Heart left ventricle (tissue), 16 donors: ENCODE data around the gene CXCL3. TPM values are rescaled to one million over a fixed set of nuclear protein-coding genes. Genes with fewer than 3 reads are reported as not detected.

Experiments used
- ATAC-seq, 4 donors: fragments of 200-7000 bp; cut with Tn5 transposase; one replicate each; pipeline ENCODE4 v1.9.1; 2020 to 2022; ENCODE audit warnings: moderate library complexity in 4 of 4, mild to moderate bottlenecking in 3 of 4, moderate number of reproducible peaks in 1 of 4
- DNase-seq, 5 donors: peaks; one replicate each; pipeline ENCODE4 v3.0.0-alpha.2; 2020
- H3K27ac ChIP-seq, 12 donors: fragments of 200-600 bp; sonication (generic) in 4 of 12; one replicate each; pipeline versions ENCODE4 v1.5.0 to v1.8.0; 2016 to 2022; ENCODE audit warnings: mild to moderate bottlenecking in 2 of 12
- H3K27me3 ChIP-seq, 9 donors: fragments of 200-600 bp; sonication (generic) in 2 of 9; one replicate each; pipeline versions ENCODE4 v1.5.1 to v1.8.0; 2016 to 2022; ENCODE audit warnings: mild to moderate bottlenecking in 3 of 9
- H3K36me3 ChIP-seq, 9 donors: fragments of 200-600 bp; sonication (generic) in 2 of 9; one replicate each; pipeline versions ENCODE4 v1.5.0 to v1.8.0; 2018 to 2022; ENCODE audit warnings: mild to moderate bottlenecking in 2 of 9
- H3K4me1 ChIP-seq, 12 donors: fragments of 200-600 bp; sonication (generic) in 4 of 12; one replicate each; pipeline versions ENCODE4 v1.5.0 to v1.8.0; 2016 to 2022; ENCODE audit warnings: mild to moderate bottlenecking in 3 of 12
- H3K4me3 ChIP-seq, 12 donors: fragments of 200-600 bp; sonication (generic) in 4 of 12; one replicate each; pipeline versions ENCODE4 v1.5.0 to v1.8.0; 2017 to 2022; ENCODE audit warnings: mild to moderate bottlenecking in 9 of 12, moderate library complexity in 4 of 12
- H3K9me3 ChIP-seq, 12 donors: fragments of 200-600 bp; sonication (generic) in 4 of 12; one replicate each; pipeline versions ENCODE4 v1.5.0 to v1.8.0; 2016 to 2022; ENCODE audit warnings: mild to moderate bottlenecking in 1 of 12
- CTCF ChIP-seq, 12 donors: fragments of 200-600 bp; sonication (generic) in 4 of 12; IDR thresholded peaks; one replicate each; pipeline versions ENCODE4 v1.5.0 to v1.8.0; 2018 to 2022; ENCODE audit warnings: antibody characterized with exemption in 12 of 12, mild to moderate bottlenecking in 5 of 12
- POLR2A ChIP-seq, 2 donors: fragments of 450-650 bp; IDR thresholded peaks; one replicate each; pipeline ENCODE4 v1.6.1; 2017; ENCODE audit warnings: antibody characterized with exemption in 2 of 2, mild to moderate bottlenecking in 2 of 2, moderate library complexity in 2 of 2
- WGBS, 4 donors: extraction: QIAGEN DNeasy Blood & Tissue Kit in 2 of 4; methylation state at CpG; one replicate each; pipeline versions ENCODE4 v1.1.5 to v1.1.7; 2013 to 2018; 5-methylcytosine and 5-hydroxymethylcytosine counted together
- intact Hi-C, 10 donors: fragments of 100-400 bp; cut with DNase I; formaldehyde crosslinking; loops; one replicate each; pipeline versions ENCODE4 v1.11.1 to v1.14.2; 2022
- long read RNA-seq, 3 donors: library from polyadenylated mRNA; unstranded; transcript quantifications; one replicate each; pipeline ENCODE4 v2.0.0, GENCODE V29; 2020 to 2021
- polyA plus RNA-seq, 2 donors: library from polyadenylated mRNA; stranded (reverse); fragments of 200-250 nt; gene quantifications; one replicate each; pipeline ENCODE4 v1.2.3, GENCODE V29; 2013
- total RNA-seq, 9 donors: library from RNA; depleted of rRNA in 2 of 9; stranded (reverse); fragments of >200 nt in 2 of 9; fragmentation: NEBNext Ultra II Directional in 3 of 9; extraction: Animal tissue kit (Norgen Biotek cat#: 25700) in 3 of 9; gene quantifications; one replicate each; pipeline versions ENCODE4 v1.1.0 to v1.2.4, GENCODE V29; 2016 to 2023
- donor health status: ischemic (EF 13 %, LVEDD 7.1; RV severe dilation, severe dysfunction).
- donor health status: healthy with polysubstance abuse.
- donor health status: DM: no; HTN: yes; CAD: no.
- donor health status: DM: no; HTN: no; CAD: no.
- donor health status: ischemic (EF 25% LVEDD 6.9; RV normal size, moderate dysfunction).
- donor health status: ischemic (EF 25% LVEDD 5.7; RV mildly dilated, moderate dysfunction).
- donor health status: healthy.
- donor health status: DM: yes; HTN: yes; CAD: no.
- donor health status: ischemic (EF 35%, LVEDD 5.7; RV mildly dilated, moderate dysfunction).
- donor health status: nonischemic (EF 11% LVEDD 7.7; RV severe dilation, severe dysfunction).
- donor health status: DM: yes; HTN: yes; CAD: no.
- donor health status: PGD.
- donor health status: ischemic (EF 29% LVEDD 5.4; RV normal size, mild dysfunction).
- donor health status: nonischemic (EF 23%, LVEDD 6.1; RV moderate dilation, normal function).

CXCL3 gene
- total RNA-seq, result 1 to 10 TPM in 3 of 9 donors, under 1 TPM in 4, not detected in 2; 0.32 to 8.9 (median 0.97) TPM
- polyA plus RNA-seq, result under 1 TPM; 0.69 to 0.80 TPM
- long read RNA-seq, donor 1, partial matches to known transcripts, result 0 of 1 reads
- long read RNA-seq, donor 1, other reads (novel, unspliced or antisense), result 1 of 1 reads
- long read RNA-seq, donor 2, result 0 reads
- long read RNA-seq, donor 3, partial matches to known transcripts, result 0 of 1 reads
- long read RNA-seq, donor 3, other reads (novel, unspliced or antisense), result 1 of 1 reads

- ATAC-seq (peak; percentile 85 to 97 (median 94)), DNase-seq (peak; percentile 68 to 89 (median 80))
- Histone ChIP-seq H3K4me3 (peak within 1 kb of the TSS; percentile 37 to 83 (median 70)), H3K27me3 (peaks cover 0 to 9% (median 0%) of the 10 kb centered on the region in 9 donors), H3K4me1 (peaks cover 0 to 13% (median 3%) of the 10 kb centered on the region in 12 donors), H3K36me3 (no peaks in the 10 kb centered on the region), H3K27ac (peak within 1 kb of the TSS; percentile 25 to 87 (median 77)), H3K9me3 (no peaks in the 10 kb centered on the region)
- intact Hi-C loops, result loop anchor here in 6 of 10 donors (2.0 to 10.0 kb wide), 7 partner anchors 54 to 311 kb away; partner anchors contain the start of gene CXCL2 (in 2 of the 6)
- WGBS, 4 donors, result 1% methylated on average over 21 to 61 of the region's 64 CpGs
- TF ChIP-seq CTCF (IDR thresholded peaks at IDR 0.05) (peak in 10 of 12 donors; percentile 14 to 56 (median 44)), POLR2A (IDR thresholded peaks at IDR 0.05) (peak in 1 of 2 donors; percentile 22)
Measured at GRCh38 chr4:74038425-74039314, at the start of gene CXCL3. TSS of gene CXCL3 (minus strand) at chr4:74038689. CDS start at chr4:74038611, 78 bp downstream.

DNA sequence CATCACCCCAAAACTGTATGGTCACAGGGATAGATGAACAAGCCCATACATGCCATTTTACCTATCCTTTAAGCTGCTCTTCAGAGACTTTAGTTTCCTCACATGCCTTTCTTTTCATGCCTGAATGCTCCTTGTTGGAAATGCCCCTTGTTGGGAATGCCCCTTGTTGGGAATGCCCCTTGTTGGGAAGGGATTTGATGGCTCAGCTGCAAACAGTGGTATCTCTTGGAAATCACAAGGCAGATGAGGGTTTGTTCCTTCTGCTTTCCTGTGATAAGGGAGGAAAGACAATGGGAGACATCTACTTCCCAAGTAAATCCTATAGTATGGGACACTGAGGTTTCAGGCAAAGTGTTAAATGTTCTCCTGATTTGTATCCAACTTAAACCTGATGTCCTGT, 49.0 kb upstream of the CXCL3 start:
- no peak for DNase-seq
- Histone ChIP-seq H3K27ac (no peak overlapping the region), H3K36me3 (no peaks in the 10 kb centered on the region), H3K4me1 (peaks cover 0 to 16% (median 0%) of the 10 kb centered on the region in 12 donors), H3K9me3 (no peaks in the 10 kb centered on the region), H3K27me3 (no peaks in the 10 kb centered on the region), H3K4me3 (no peak overlapping the region)
- intact Hi-C loops, result no loop called here
- no peak for ATAC-seq
- no peak for TF ChIP-seq POLR2A (IDR thresholded peaks at IDR 0.05)

- Histone ChIP-seq H3K4me1 (peaks cover 0 to 16% (median 0%) of the 10 kb centered on the region in 12 donors), H3K36me3 (no peaks in the 10 kb centered on the region), H3K27me3 (no peaks in the 10 kb centered on the region), H3K9me3 (no peaks in the 10 kb centered on the region), H3K4me3 (no peak overlapping the region), H3K27ac (peak overlapping the region in 1 of 12 donors; percentile 54)
- intact Hi-C loops, result no loop called here
- TF ChIP-seq CTCF (IDR thresholded peaks at IDR 0.05) (no peak), POLR2A (IDR thresholded peaks at IDR 0.05) (no peak)
- 76 to 82% (median 81%) methylated on average over 4 of the region's 4 CpGs for WGBS, 4 donors
- ATAC-seq (no peak), DNase-seq (no peak)
Measured at GRCh38 chr4:74085669-74086068, 47.2 kb upstream of the CXCL3 start.

DNA sequence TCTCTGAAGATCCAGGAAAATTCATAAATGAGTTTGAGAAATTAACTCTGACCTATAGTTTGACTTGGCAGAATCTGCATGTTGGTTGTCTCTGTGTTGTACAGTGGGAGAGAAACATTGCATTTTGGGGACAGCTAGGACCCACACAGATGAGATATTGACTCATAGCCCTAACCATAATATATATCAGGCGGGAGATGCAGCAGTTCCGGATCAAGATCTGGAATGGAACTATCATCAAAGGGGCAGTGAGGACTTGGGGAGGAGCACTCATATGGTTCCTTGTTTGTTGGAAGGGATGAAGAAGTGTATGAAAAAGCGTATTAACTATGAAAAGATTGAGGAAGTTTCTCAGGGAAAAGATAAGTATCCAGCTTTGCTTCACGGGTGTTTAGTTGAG, 46.5 kb upstream of the CXCL3 start:
- 81 to 88% (median 86%) methylated on average over 4 of the region's 4 CpGs for whole genome bisulfite sequencing, 4 donors
- intact Hi-C loops, result no loop called here
- peak overlapping the region in 1 of 12 donors; percentile 11 for H3K27ac ChIP-seq
- no peaks in the 10 kb centered on the region for H3K9me3 ChIP-seq
- H3K4me1 ChIP-seq, result peaks cover 0 to 16% (median 0%) of the 10 kb centered on the region in 12 donors
- no peak overlapping the region for H3K4me3 ChIP-seq
- no peak for DNase-seq
- H3K36me3 ChIP-seq, result no peaks in the 10 kb centered on the region
- no peak for ATAC-seq
- H3K27me3 ChIP-seq, result no peaks in the 10 kb centered on the region
- TF ChIP-seq POLR2A (IDR thresholded peaks at IDR 0.05), result no peak
- TF ChIP-seq CTCF (IDR thresholded peaks at IDR 0.05), result no peak
